SK-N-SH (cell line): Measurements from ENCODE around the gene NEMF. TPM values are rescaled to one million over a fixed set of nuclear protein-coding genes. Genes with fewer than 3 reads are reported as not detected.

Experiments
- CTCF ChIA-PET: fragments of 300-600, 350-600 bp; formaldehyde crosslinking; extraction: SDS; loops from one replicate; lab custom pipeline; 2021; lab: Yijun Ruan, JAX
- POLR2A ChIA-PET: fragments of 350-600 bp; sonication (Branson Sonifier 250); formaldehyde crosslinking; extraction: SDS; loops from one replicate; lab custom pipeline; 2020; ENCODE audit warnings: antibody characterized with exemption, inconsistent platforms; lab: Yijun Ruan, JAX
- DNase-seq: peaks from one replicate; pipeline ENCODE4 v3.0.0; 2012
- H2AFZ ChIP-seq: fragments of 200-600 bp; sonication (generic); 2 replicates; pipeline ENCODE4 v1.8.1; 2016; ENCODE audit warnings: antibody characterized with exemption, mild to moderate bottlenecking, low read depth
- H3F3A ChIP-seq: fragments of 200-600 bp; sonication (generic); replicated peaks from 2 replicates; pipeline ENCODE3; 2016; ENCODE audit warnings: antibody characterized with exemption, mild to moderate bottlenecking; ENCODE audit not compliant: insufficient read depth
- H3K27ac ChIP-seq, 2 experiments: fragments of 200-500 bp in 1 of 2; fragments of 200-600 bp in 1 of 2; sonication (Bioruptor generic) in 1 of 2; sonication (generic), shearing (Covaris generic) in 1 of 2; 2 replicates each; pipeline versions ENCODE4 v1.5.1 to v1.6.1; 2014 to 2016; ENCODE audit warnings: low read depth in 2 of 2, inconsistent platforms in 1 of 2, low read length in 1 of 2, mild to moderate bottlenecking in 1 of 2, mixed read lengths in 1 of 2
- H3K27me3 ChIP-seq: fragments of 200-600 bp; sonication (generic), shearing (Covaris generic); 2 replicates; pipeline ENCODE4 v1.6.1; 2016; ENCODE audit warnings: mixed run types; ENCODE audit not compliant: insufficient read depth
- H3K36me3 ChIP-seq, 2 experiments: fragments of 200-500 bp in 1 of 2; fragments of 200-600 bp in 1 of 2; sonication (Bioruptor generic) in 1 of 2; sonication (generic) in 1 of 2; replicated peaks in 1 of 2; 2 replicates each; pipeline versions ENCODE3 to v1.5.1; 2014 to 2016; ENCODE audit warnings: low read length in 1 of 2, mild to moderate bottlenecking in 1 of 2; ENCODE audit not compliant: insufficient read depth in 2 of 2, control insufficient read depth in 1 of 2
- H3K4me1 ChIP-seq, 2 experiments: fragments of 200-500 bp in 1 of 2; fragments of 200-600 bp in 1 of 2; sonication (Bioruptor generic) in 1 of 2; sonication (generic), shearing (Covaris generic) in 1 of 2; 2 replicates each; pipeline versions ENCODE4 v1.5.1 to v1.6.1; 2014 to 2016; ENCODE audit warnings: low read depth in 1 of 2, low read length in 1 of 2, mixed run types in 1 of 2; ENCODE audit not compliant: insufficient read depth in 2 of 2, control insufficient read depth in 1 of 2
- H3K4me2 ChIP-seq: fragments of 200-600 bp; sonication (generic), shearing (Covaris generic); 2 replicates; pipeline ENCODE4 v1.6.1; 2017; ENCODE audit warnings: mixed run types
- H3K4me3 ChIP-seq, 2 experiments: fragments of 200-500 bp in 1 of 2; fragments of 200-600 bp in 1 of 2; sonication (Bioruptor generic) in 1 of 2; sonication (generic), shearing (Covaris generic) in 1 of 2; 2 replicates each; pipeline versions ENCODE4 v1.5.1 to v1.8.1; 2014 to 2016; ENCODE audit warnings: low read depth in 2 of 2, inconsistent platforms in 1 of 2, low read length in 1 of 2, mild to moderate bottlenecking in 1 of 2, mixed read lengths in 1 of 2, moderate library complexity in 1 of 2
- H3K79me2 ChIP-seq: fragments of 200-600 bp; sonication (generic); 2 replicates; pipeline ENCODE4 v1.8.1; 2017; ENCODE audit warnings: mild to moderate bottlenecking; ENCODE audit not compliant: insufficient read depth
- H3K9ac ChIP-seq: fragments of 200-600 bp; sonication (generic); 2 replicates; pipeline ENCODE4 v1.6.1; 2017; ENCODE audit warnings: mixed run types
- H3K9me2 ChIP-seq: fragments of 200-600 bp; sonication (generic); 2 replicates; pipeline ENCODE4 v1.6.1; 2017; ENCODE audit warnings: mixed run types
- H3K9me3 ChIP-seq: fragments of 200-600 bp; sonication (generic); 2 replicates; pipeline ENCODE4 v1.6.1; 2017; ENCODE audit warnings: mixed run types, mild to moderate bottlenecking, moderate library complexity
- H4K20me1 ChIP-seq: fragments of 200-600 bp; sonication (generic); 2 replicates; pipeline ENCODE4 v1.6.1; 2017; ENCODE audit warnings: mild to moderate bottlenecking, mixed run types; ENCODE audit not compliant: insufficient read depth
- CHD2 ChIP-seq: fragments of 150-350 bp; IDR thresholded peaks from 2 replicates; pipeline ENCODE4 v1.6.1; 2018; ENCODE audit warnings: low read length; ENCODE audit not compliant: partially characterized antibody
- ELF1 ChIP-seq: IDR thresholded peaks from 2 replicates; pipeline ENCODE4 v1.4.0; 2012
- FOSL2 ChIP-seq: IDR thresholded peaks from 2 replicates; pipeline ENCODE4 v1.4.0; 2012; ENCODE audit warnings: low read depth, mild to moderate bottlenecking, moderate library complexity, borderline replicate concordance
- FOXM1 ChIP-seq: IDR thresholded peaks from 2 replicates; pipeline ENCODE4 v1.4.0; 2012; ENCODE audit warnings: low read depth, mild to moderate bottlenecking
- GATA2 ChIP-seq: sonication (generic); formaldehyde crosslinking; IDR thresholded peaks from 2 replicates; pipeline ENCODE4 v1.5.0; 2020; ENCODE audit warnings: mild to moderate bottlenecking, missing genetic modification reagents
- MEF2A ChIP-seq: IDR thresholded peaks from 2 replicates; pipeline ENCODE4 v1.4.0; 2012; ENCODE audit warnings: low read depth, borderline replicate concordance
- NFIC ChIP-seq: IDR thresholded peaks from 2 replicates; pipeline ENCODE4 v1.4.0; 2012; ENCODE audit warnings: borderline replicate concordance
- POLR2AphosphoS5 ChIP-seq: IDR thresholded peaks from 2 replicates; pipeline ENCODE4 v1.6.1; 2012; ENCODE audit warnings: low read depth, low read length
- SIN3A ChIP-seq: IDR thresholded peaks from 2 replicates; pipeline ENCODE4 v1.6.1; 2012; ENCODE audit warnings: low read depth, mild to moderate bottlenecking, low read length, moderate library complexity, borderline replicate concordance
- SMC3 ChIP-seq: IDR thresholded peaks from 2 replicates; pipeline ENCODE4 v1.6.1; 2012; ENCODE audit warnings: low read depth, low read length, improper control_type of control experiment
- TAF1 ChIP-seq: IDR thresholded peaks from 2 replicates; pipeline ENCODE4 v1.6.1; 2012; ENCODE audit warnings: low read depth, mild to moderate bottlenecking, low read length, moderate library complexity, borderline replicate concordance
- YY1 ChIP-seq: IDR thresholded peaks from 2 replicates; pipeline ENCODE4 v1.4.0; 2012; ENCODE audit warnings: low read depth, mild to moderate bottlenecking
- WGBS: methylation state at CpG from one replicate; pipeline ENCODE4 v1.1.6; 2017; ENCODE audit warnings: low lambda C conversion rate; 5-methylcytosine and 5-hydroxymethylcytosine counted together
- polyA plus RNA-seq, 3 experiments: library from polyadenylated mRNA; depleted of rRNA; stranded (reverse); fragments of >200 nt; gene quantifications; 2 replicates each; pipeline ENCODE4 v1.2.3, GENCODE V29; 2012
- TF ChIP-seq, protein P1 (sequence below): IDR thresholded peaks from 2 replicates; pipeline ENCODE4 v1.4.0; 2012; ENCODE audit warnings: low read depth, borderline replicate concordance
- TF ChIP-seq, protein P2 (sequence below): IDR thresholded peaks from 2 replicates; pipeline ENCODE4; 2012
- TF ChIP-seq, protein P3 (sequence below): IDR thresholded peaks from 2 replicates; pipeline ENCODE4 v1.4.0; 2012; ENCODE audit warnings: low read depth, borderline replicate concordance
- TF ChIP-seq, protein P4 (sequence below): IDR thresholded peaks from 2 replicates; pipeline ENCODE4 v1.6.1; 2012; ENCODE audit warnings: mild to moderate bottlenecking, low read depth, low read length, moderate library complexity

NEMF gene
- polyA plus RNA-seq, 1 of the 3 experiments (the other 2 are of a cell fraction): 14.0 TPM

DNA sequence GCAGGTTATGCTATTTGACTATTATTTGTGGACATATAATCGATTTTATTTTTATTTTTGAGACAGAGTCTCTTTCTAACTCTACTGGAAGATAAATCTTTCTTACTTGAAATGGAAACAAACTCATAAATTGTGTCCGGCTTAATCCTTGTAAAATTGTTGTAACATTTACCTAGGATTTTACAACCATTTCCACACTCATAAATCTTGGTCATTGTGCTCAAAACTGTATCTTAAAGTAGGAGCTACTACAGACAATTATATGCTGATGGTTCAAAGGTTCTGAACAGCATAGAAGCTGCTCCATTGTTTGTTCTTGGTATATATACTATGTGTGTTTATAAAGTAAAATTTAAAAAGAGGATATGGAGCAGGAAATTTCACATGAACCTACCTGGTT, 35.7 kb upstream of the NEMF start:
- Histone ChIP-seq H3K4me1 (peaks cover 3 to 7% of the 10 kb centered on the region in 2 experiments; a peak in 2 of 4 replicates), H3K36me3 (no peaks in the 10 kb centered on the region), H3K27ac (no peak overlapping the region), H3K27me3 (no peaks in the 10 kb centered on the region), H3K4me2 (no peak overlapping the region), H3K79me2 (peaks cover 11% of the 10 kb centered on the region), H3K9me3 (no peaks in the 10 kb centered on the region), H3K4me3 (no peak overlapping the region), H4K20me1 (no peaks in the 10 kb centered on the region), H3F3A (peaks cover 9% of the 10 kb centered on the region), H3K9ac (no peak overlapping the region), H2AFZ (no peak overlapping the region), H3K9me2 (no peaks in the 10 kb centered on the region)
- ChIA-PET CTCF (interaction anchor here (0.7 to 1.2 kb wide), 2 partner anchors 27 to 216 kb away, joined by 3 to 4 read pairs; no protein-coding TSS in a partner anchor), POLR2A (interaction anchor here (0.8 kb wide), 1 partner anchor 218 kb away, joined by 4 read pairs; no protein-coding TSS in a partner anchor)
- no peak for DNase-seq
- TF ChIP-seq FOXM1 (no peak), SMC3 (no peak), GATA2 (CRISPR knock-in tag) (no peak), MEF2A (no peak), CHD2 (no peak), POLR2AphosphoS5 (no peak), YY1 (no peak), FOSL2 (no peak), ELF1 (no peak), NFIC (no peak), SIN3A (no peak), TAF1 (no peak)
- TF ChIP-seq, protein P1, sequence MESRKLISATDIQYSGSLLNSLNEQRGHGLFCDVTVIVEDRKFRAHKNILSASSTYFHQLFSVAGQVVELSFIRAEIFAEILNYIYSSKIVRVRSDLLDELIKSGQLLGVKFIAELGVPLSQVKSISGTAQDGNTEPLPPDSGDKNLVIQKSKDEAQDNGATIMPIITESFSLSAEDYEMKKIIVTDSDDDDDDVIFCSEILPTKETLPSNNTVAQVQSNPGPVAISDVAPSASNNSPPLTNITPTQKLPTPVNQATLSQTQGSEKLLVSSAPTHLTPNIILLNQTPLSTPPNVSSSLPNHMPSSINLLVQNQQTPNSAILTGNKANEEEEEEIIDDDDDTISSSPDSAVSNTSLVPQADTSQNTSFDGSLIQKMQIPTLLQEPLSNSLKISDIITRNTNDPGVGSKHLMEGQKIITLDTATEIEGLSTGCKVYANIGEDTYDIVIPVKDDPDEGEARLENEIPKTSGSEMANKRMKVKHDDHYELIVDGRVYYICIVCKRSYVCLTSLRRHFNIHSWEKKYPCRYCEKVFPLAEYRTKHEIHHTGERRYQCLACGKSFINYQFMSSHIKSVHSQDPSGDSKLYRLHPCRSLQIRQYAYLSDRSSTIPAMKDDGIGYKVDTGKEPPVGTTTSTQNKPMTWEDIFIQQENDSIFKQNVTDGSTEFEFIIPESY: no peak
- TF ChIP-seq, protein P2, sequence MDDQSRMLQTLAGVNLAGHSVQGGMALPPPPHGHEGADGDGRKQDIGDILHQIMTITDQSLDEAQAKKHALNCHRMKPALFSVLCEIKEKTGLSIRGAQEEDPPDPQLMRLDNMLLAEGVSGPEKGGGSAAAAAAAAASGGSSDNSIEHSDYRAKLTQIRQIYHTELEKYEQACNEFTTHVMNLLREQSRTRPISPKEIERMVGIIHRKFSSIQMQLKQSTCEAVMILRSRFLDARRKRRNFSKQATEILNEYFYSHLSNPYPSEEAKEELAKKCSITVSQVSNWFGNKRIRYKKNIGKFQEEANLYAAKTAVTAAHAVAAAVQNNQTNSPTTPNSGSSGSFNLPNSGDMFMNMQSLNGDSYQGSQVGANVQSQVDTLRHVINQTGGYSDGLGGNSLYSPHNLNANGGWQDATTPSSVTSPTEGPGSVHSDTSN: no peak
- TF ChIP-seq, protein P3, sequence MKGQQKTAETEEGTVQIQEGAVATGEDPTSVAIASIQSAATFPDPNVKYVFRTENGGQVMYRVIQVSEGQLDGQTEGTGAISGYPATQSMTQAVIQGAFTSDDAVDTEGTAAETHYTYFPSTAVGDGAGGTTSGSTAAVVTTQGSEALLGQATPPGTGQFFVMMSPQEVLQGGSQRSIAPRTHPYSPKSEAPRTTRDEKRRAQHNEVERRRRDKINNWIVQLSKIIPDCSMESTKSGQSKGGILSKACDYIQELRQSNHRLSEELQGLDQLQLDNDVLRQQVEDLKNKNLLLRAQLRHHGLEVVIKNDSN: no peak
- TF ChIP-seq, protein P4, sequence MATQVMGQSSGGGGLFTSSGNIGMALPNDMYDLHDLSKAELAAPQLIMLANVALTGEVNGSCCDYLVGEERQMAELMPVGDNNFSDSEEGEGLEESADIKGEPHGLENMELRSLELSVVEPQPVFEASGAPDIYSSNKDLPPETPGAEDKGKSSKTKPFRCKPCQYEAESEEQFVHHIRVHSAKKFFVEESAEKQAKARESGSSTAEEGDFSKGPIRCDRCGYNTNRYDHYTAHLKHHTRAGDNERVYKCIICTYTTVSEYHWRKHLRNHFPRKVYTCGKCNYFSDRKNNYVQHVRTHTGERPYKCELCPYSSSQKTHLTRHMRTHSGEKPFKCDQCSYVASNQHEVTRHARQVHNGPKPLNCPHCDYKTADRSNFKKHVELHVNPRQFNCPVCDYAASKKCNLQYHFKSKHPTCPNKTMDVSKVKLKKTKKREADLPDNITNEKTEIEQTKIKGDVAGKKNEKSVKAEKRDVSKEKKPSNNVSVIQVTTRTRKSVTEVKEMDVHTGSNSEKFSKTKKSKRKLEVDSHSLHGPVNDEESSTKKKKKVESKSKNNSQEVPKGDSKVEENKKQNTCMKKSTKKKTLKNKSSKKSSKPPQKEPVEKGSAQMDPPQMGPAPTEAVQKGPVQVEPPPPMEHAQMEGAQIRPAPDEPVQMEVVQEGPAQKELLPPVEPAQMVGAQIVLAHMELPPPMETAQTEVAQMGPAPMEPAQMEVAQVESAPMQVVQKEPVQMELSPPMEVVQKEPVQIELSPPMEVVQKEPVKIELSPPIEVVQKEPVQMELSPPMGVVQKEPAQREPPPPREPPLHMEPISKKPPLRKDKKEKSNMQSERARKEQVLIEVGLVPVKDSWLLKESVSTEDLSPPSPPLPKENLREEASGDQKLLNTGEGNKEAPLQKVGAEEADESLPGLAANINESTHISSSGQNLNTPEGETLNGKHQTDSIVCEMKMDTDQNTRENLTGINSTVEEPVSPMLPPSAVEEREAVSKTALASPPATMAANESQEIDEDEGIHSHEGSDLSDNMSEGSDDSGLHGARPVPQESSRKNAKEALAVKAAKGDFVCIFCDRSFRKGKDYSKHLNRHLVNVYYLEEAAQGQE: no peak
- 45% methylated on average over 2 of the region's 2 CpGs for WGBS
